Small intestine (tissue), 7 donors: ENCODE results near the gene MAPK14. TPM values are rescaled to one million over a fixed set of nuclear protein-coding genes. Genes with fewer than 3 reads are reported as not detected.

Experiments
- DNase-seq, 2 donors: peaks; one replicate each; pipeline versions ENCODE4 v3.0.0 to v3.0.0-alpha.2; 2013
- FAIRE-seq: peaks from 2 replicates; lab custom pipeline; 2012; peaks lifted over from hg19 to GRCh38; lab: Jason Lieb, UNC
- H3K27ac ChIP-seq, 3 donors: one replicate each; pipeline ENCODE4 v1.5.1; 2013; ENCODE audit warnings: low read length in 2 of 3, mild to moderate bottlenecking in 2 of 3, control low read depth in 1 of 3, inconsistent platforms in 1 of 3, low read depth in 1 of 3, moderate library complexity in 1 of 3
- H3K27me3 ChIP-seq, 3 donors: one replicate each; pipeline ENCODE4 v1.6.1; 2013; ENCODE audit warnings: low read length in 3 of 3, inconsistent platforms in 1 of 3; ENCODE audit not compliant: control insufficient read depth in 3 of 3, insufficient read depth in 3 of 3
- H3K36me3 ChIP-seq, 3 donors: one replicate each; pipeline ENCODE4 v1.6.1; 2013; ENCODE audit warnings: low read length in 3 of 3, inconsistent platforms in 1 of 3, low read depth in 1 of 3, mild to moderate bottlenecking in 1 of 3, moderate library complexity in 1 of 3; ENCODE audit not compliant: control insufficient read depth in 3 of 3, insufficient read depth in 2 of 3
- H3K4me1 ChIP-seq, 3 donors: one replicate each; pipeline ENCODE4 v1.6.1; 2013; ENCODE audit warnings: low read length in 2 of 3, inconsistent platforms in 1 of 3, low read depth in 1 of 3, mild to moderate bottlenecking in 1 of 3, moderate library complexity in 1 of 3; ENCODE audit not compliant: control insufficient read depth in 3 of 3, insufficient read depth in 2 of 3
- H3K4me3 ChIP-seq, 3 donors: one replicate each; pipeline ENCODE4 v1.5.1; 2013; ENCODE audit warnings: low read length in 3 of 3, control low read depth in 1 of 3, inconsistent platforms in 1 of 3, low read depth in 1 of 3, mild to moderate bottlenecking in 1 of 3, moderate library complexity in 1 of 3
- H3K9me3 ChIP-seq, 2 donors: one replicate each; pipeline ENCODE4 v1.6.1; 2013; ENCODE audit warnings: low read depth in 1 of 2, low read length in 1 of 2; ENCODE audit not compliant: control insufficient read depth in 2 of 2, insufficient read depth in 1 of 2
- WGBS, 3 donors: extraction: QIAGEN DNeasy Blood & Tissue Kit; methylation state at CpG; one replicate each; pipeline ENCODE4 v1.1.7; 2013; 5-methylcytosine and 5-hydroxymethylcytosine counted together
- polyA plus RNA-seq, 4 donors: library from polyadenylated mRNA; stranded (reverse) in 3 of 4; unstranded in 1 of 4; fragments of 200-250 nt in 3 of 4; fragments of 120-200 nt in 1 of 4; gene quantifications; one replicate each; pipeline versions ENCODE4 v1.2.1 to v1.2.3, GENCODE V29; 2013
- donor health status: healthy with polysubstance abuse.
- donor health status: control.
- donor health status: control.
- donor health status: Bipolar disorder and iron deficiency.
- donor health status: healthy.

The MAPK14 gene
- polyA plus RNA-seq, 4 donors: 22.4 to 72.3 (median 32.2) TPM

- Histone ChIP-seq H3K9me3 (no peaks in the 10 kb centered on the region), H3K36me3 (peaks cover 0 to 30% (median 12%) of the 10 kb centered on the region in 3 donors), H3K27me3 (no peaks in the 10 kb centered on the region), H3K4me1 (peaks cover 4 to 40% (median 6%) of the 10 kb centered on the region in 3 donors), H3K4me3 (no peak overlapping the region), H3K27ac (peak overlapping the region in 2 of 3 donors; percentile 33 to 36)
- DNase-seq (peak in 1 of 2 donors; percentile 34), FAIRE-seq (no peak)
- 40 to 50% (median 41%) methylated on average over 6 of the region's 6 CpGs for WGBS, 3 donors
Observed at GRCh38 chr6:36099869-36100483, 72.4 kb downstream of the MAPK14 start.

GRCh38 chr6:36101691-36102090 is 74.1 kb downstream of the MAPK14 start:
- Histone ChIP-seq H3K36me3 (peaks cover 3 to 29% (median 13%) of the 10 kb centered on the region in 3 donors), H3K4me1 (peaks cover 2 to 26% (median 3%) of the 10 kb centered on the region in 3 donors), H3K9me3 (no peaks in the 10 kb centered on the region), H3K4me3 (no peak overlapping the region), H3K27me3 (no peaks in the 10 kb centered on the region), H3K27ac (no peak overlapping the region)
- FAIRE-seq (no peak), DNase-seq (no peak)
- 94 to 100% (median 98%) methylated on average over 3 of the region's 3 CpGs for WGBS, 3 donors

- Histone ChIP-seq H3K9me3 (no peaks in the 10 kb centered on the region), H3K4me1 (peaks cover 0 to 14% (median 0%) of the 10 kb centered on the region in 3 donors), H3K27ac (no peak overlapping the region), H3K4me3 (no peak overlapping the region), H3K27me3 (no peaks in the 10 kb centered on the region), H3K36me3 (peaks cover 3 to 29% (median 14%) of the 10 kb centered on the region in 3 donors)
- 63 to 78% (median 66%) methylated on average over 4 of the region's 4 CpGs for WGBS, 3 donors
- no peak for DNase-seq
- FAIRE-seq: no peak
Observed at GRCh38 chr6:36102853-36103252, 75.2 kb downstream of the MAPK14 start.

GRCh38 chr6:36104836-36105235 is 77.2 kb downstream of the MAPK14 start:
- peaks cover 8 to 39% (median 21%) of the 10 kb centered on the region in 3 donors for H3K36me3 ChIP-seq

GRCh38 chr6:36109092-36109491 is 81.5 kb downstream of the MAPK14 start:
- H3K4me3 ChIP-seq: no peak overlapping the region
- DNase-seq (no peak), FAIRE-seq (no peak)
- WGBS, 3 donors: 67 to 83% (median 78%) methylated on average over 7 of the region's 7 CpGs
- peaks cover 8 to 32% (median 21%) of the 10 kb centered on the region in 3 donors for H3K36me3 ChIP-seq
- H3K9me3 ChIP-seq: no peaks in the 10 kb centered on the region
- no peaks in the 10 kb centered on the region for H3K4me1 ChIP-seq
- no peaks in the 10 kb centered on the region for H3K27me3 ChIP-seq
- H3K27ac ChIP-seq: peak overlapping the region in 1 of 3 donors; percentile 60

More at GRCh38 chr6:36104836-36105235, 77.2 kb downstream of the MAPK14 start:
- WGBS, 3 donors: 36 to 46% (median 46%) methylated on average over 2 of the region's 2 CpGs
- Histone ChIP-seq H3K4me3 (no peak overlapping the region), H3K27me3 (no peaks in the 10 kb centered on the region), H3K4me1 (peaks cover 0 to 11% (median 0%) of the 10 kb centered on the region in 3 donors), H3K27ac (no peak overlapping the region), H3K9me3 (no peaks in the 10 kb centered on the region)
- DNase-seq (no peak), FAIRE-seq (no peak)

- Histone ChIP-seq H3K36me3 (peaks cover 8 to 29% (median 17%) of the 10 kb centered on the region in 3 donors), H3K27me3 (no peaks in the 10 kb centered on the region), H3K9me3 (no peaks in the 10 kb centered on the region), H3K4me1 (no peaks in the 10 kb centered on the region), H3K4me3 (no peak overlapping the region), H3K27ac (no peak overlapping the region)
- 90 to 95% (median 93%) methylated on average over 3 of the region's 3 CpGs for WGBS, 3 donors
- DNase-seq: no peak
- no peak for FAIRE-seq
Observed at GRCh38 chr6:36110050-36110449, 82.4 kb downstream of the MAPK14 start.

- Histone ChIP-seq H3K4me3 (no peak overlapping the region), H3K4me1 (no peaks in the 10 kb centered on the region), H3K36me3 (peaks cover 6 to 36% (median 15%) of the 10 kb centered on the region in 3 donors), H3K27me3 (no peaks in the 10 kb centered on the region), H3K9me3 (no peaks in the 10 kb centered on the region), H3K27ac (no peak overlapping the region)
- DNase-seq (no peak), FAIRE-seq (no peak)
- WGBS, 3 donors: 88 to 92% (median 90%) methylated on average over 4 of the region's 4 CpGs
Observed at GRCh38 chr6:36110863-36111262, 83.3 kb downstream of the MAPK14 start.

GRCh38 chr6:36111526-36111925 is 83.9 kb downstream of the MAPK14 start:
- DNase-seq: no peak
- Histone ChIP-seq H3K27ac (no peak overlapping the region), H3K36me3 (peaks cover 6 to 36% (median 15%) of the 10 kb centered on the region in 3 donors), H3K4me3 (no peak overlapping the region), H3K4me1 (no peaks in the 10 kb centered on the region), H3K27me3 (no peaks in the 10 kb centered on the region), H3K9me3 (no peaks in the 10 kb centered on the region)
- 94 to 96% (median 95%) methylated on average over 7 of the region's 7 CpGs for WGBS, 3 donors
- no peak for FAIRE-seq
